Left ventricle myocardium inferior (tissue), 1 donor: Measurements from ENCODE around the gene NR0B2. TPM values are rescaled to one million over a fixed set of nuclear protein-coding genes. Genes with fewer than 3 reads are reported as not detected.

Experiments used
- DNase-seq: peaks from one replicate; pipeline ENCODE4 v3.0.0-alpha.2; 2020
- H3K27ac ChIP-seq: fragments of 200-600 bp; replicated peaks from 2 replicates; pipeline ENCODE4 v1.8.0; 2021
- H3K27me3 ChIP-seq: fragments of 200-600 bp; 2 replicates; pipeline ENCODE4 v1.8.0; 2021; ENCODE audit warnings: low read depth
- H3K36me3 ChIP-seq: fragments of 200-600 bp; 2 replicates; pipeline ENCODE4 v1.8.0; 2021
- H3K4me1 ChIP-seq: fragments of 200-600 bp; 2 replicates; pipeline ENCODE4 v1.8.0; 2021
- H3K4me3 ChIP-seq: fragments of 200-600 bp; 2 replicates; pipeline ENCODE4 v1.8.0; 2021; ENCODE audit warnings: mild to moderate bottlenecking, moderate library complexity
- H3K9me3 ChIP-seq: fragments of 200-600 bp; replicated peaks from 2 replicates; pipeline ENCODE4 v1.8.0; 2021
- CTCF ChIP-seq: fragments of 200-600 bp; IDR thresholded peaks from 2 replicates; pipeline ENCODE4 v1.8.0; 2021; ENCODE audit warnings: antibody characterized with exemption, mild to moderate bottlenecking, borderline replicate concordance
- intact Hi-C: fragments of 100-400 bp; cut with micrococcal nuclease; formaldehyde crosslinking; loops from one replicate; pipeline ENCODE4 v1.11.0; 2022
- total RNA-seq: library from RNA; stranded (reverse); fragmentation: NEBNext Ultra II Directional; extraction: Animal tissue kit (Norgen Biotek cat#: 25700); gene quantifications from one replicate; pipeline ENCODE4 v1.2.1, GENCODE V29; 2021
- donor health status: DM: no; HTN: yes; CAD: no; lungs with severe emphysema.

Gene NR0B2
- total RNA-seq, 1 donor from 2014 or later, result 7.2 TPM

GRCh38 chr1:26900815-26901511, 12.8 kb downstream of the NR0B2 start:
- Histone ChIP-seq H3K4me1 (peaks cover 30% of the 10 kb centered on the region), H3K27me3 (no peaks in the 10 kb centered on the region), H3K4me3 (peak overlapping the region; percentile 96), H3K9me3 (no peaks in the 10 kb centered on the region), H3K27ac (peak overlapping the region; percentile 90), H3K36me3 (peaks cover 24% of the 10 kb centered on the region)
- intact Hi-C loops, result no loop called here
- TF ChIP-seq CTCF, result no peak
- no peak for DNase-seq

- Histone ChIP-seq H3K4me1 (peaks cover 38% of the 10 kb centered on the region), H3K27ac (peak within 1 kb of the TSS; percentile 90), H3K36me3 (peaks cover 32% of the 10 kb centered on the region), H3K9me3 (no peaks in the 10 kb centered on the region), H3K4me3 (peak within 1 kb of the TSS; percentile 96), H3K27me3 (no peaks in the 10 kb centered on the region)
- DNase-seq, result peak; percentile 92
- intact Hi-C loops, result no loop called here
- TF ChIP-seq CTCF, result no peak
Observed at GRCh38 chr1:26900001-26900814, 13.6 kb downstream of the NR0B2 start, which contains the start of gene GPATCH3. Gene GPATCH3, minus strand, starts transcription at chr1:26900467. Its CDS starts 25 bp downstream, at chr1:26900442.

GRCh38 chr1:26897351-26897750, 16.4 kb downstream of the NR0B2 start:
- peaks cover 38% of the 10 kb centered on the region for H3K4me1 ChIP-seq
- DNase-seq, result no peak
- no peak overlapping the region for H3K27ac ChIP-seq
- no peaks in the 10 kb centered on the region for H3K27me3 ChIP-seq
- intact Hi-C loops, result no loop called here
- H3K4me3 ChIP-seq, result no peak overlapping the region
- no peak for TF ChIP-seq CTCF
- no peaks in the 10 kb centered on the region for H3K9me3 ChIP-seq
- H3K36me3 ChIP-seq, result peaks cover 61% of the 10 kb centered on the region

GRCh38 chr1:26894263-26894662, 19.5 kb downstream of the NR0B2 start:
- no peak for DNase-seq
- H3K27me3 ChIP-seq, result no peaks in the 10 kb centered on the region
- intact Hi-C loops, result no loop called here

GRCh38 chr1:26890467-26890796, 23.3 kb downstream of the NR0B2 start:
- Histone ChIP-seq H3K27ac (peak overlapping the region; percentile 90), H3K9me3 (no peaks in the 10 kb centered on the region), H3K4me1 (peaks cover 45% of the 10 kb centered on the region), H3K36me3 (peaks cover 76% of the 10 kb centered on the region), H3K27me3 (no peaks in the 10 kb centered on the region), H3K4me3 (peak overlapping the region; percentile 93)
- no peak for TF ChIP-seq CTCF
- intact Hi-C loops, result no loop called here
- DNase-seq, result no peak

More at GRCh38 chr1:26894263-26894662, 19.5 kb downstream of the NR0B2 start:
- Histone ChIP-seq H3K9me3 (no peaks in the 10 kb centered on the region), H3K36me3 (peaks cover 70% of the 10 kb centered on the region), H3K4me3 (no peak overlapping the region), H3K4me1 (peaks cover 36% of the 10 kb centered on the region), H3K27ac (no peak overlapping the region)
- TF ChIP-seq CTCF, result no peak
